Measurements from ENCODE around the gene DRD4. TPM values are rescaled to one million over a fixed set of nuclear protein-coding genes. Genes with fewer than 3 reads are reported as not detected.

The DRD4 gene
- total and polyA plus RNA-seq, 2 of the 13 experiments (the other 11 are each of a cell fraction or from before 2014, with no cell fraction given), result 0.09 to 0.13 TPM

GRCh38 chr11:655036-655726, 18.1 kb downstream of the DRD4 start (continued):
- no peak for TF ChIP-seq MTF2 (CRISPR knock-in tag; IDR thresholded peaks at IDR 0.05; ENCODE audit: borderline replicate concordance)
- no peak for TF ChIP-seq NRL (CRISPR knock-in tag; IDR thresholded peaks at IDR 0.05; ENCODE audit: borderline replicate concordance)
- no peak for TF ChIP-seq ZNF777 (CRISPR knock-in tag; IDR thresholded peaks at IDR 0.05)
- peak; percentile 79 for TF ChIP-seq PPARG (CRISPR knock-in tag; conservative IDR thresholded peaks at IDR 0.05)
- 0 out of 2 replicates have a peak, but pooled peaks have one; percentile 26 for TF ChIP-seq ZNF891 (CRISPR knock-in tag; IDR thresholded peaks at IDR 0.05)
- 0 out of 2 replicates have a peak, but pooled peaks have one; percentile 22 for TF ChIP-seq PHF21A (CRISPR knock-in tag; IDR thresholded peaks at IDR 0.05)
- TF ChIP-seq ZNF205 (CRISPR knock-in tag; IDR thresholded peaks at IDR 0.05), result no peak
- peak; percentile 53; the same call in 1 of the 2 replicates for TF ChIP-seq HDAC1 (CRISPR knock-in tag; IDR thresholded peaks at IDR 0.05)
- no peak for TF ChIP-seq CHD2 (IDR thresholded peaks at IDR 0.05; ENCODE audit: low read depth, low read length)
- TF ChIP-seq ZNF549 (CRISPR knock-in tag; IDR thresholded peaks at IDR 0.05), result no peak
- no peak for TF ChIP-seq ZBTB3 (CRISPR knock-in tag; IDR thresholded peaks at IDR 0.05; ENCODE audit: borderline replicate concordance, low read depth)
- TF ChIP-seq TCF7 (IDR thresholded peaks at IDR 0.05; ENCODE audit: low read depth), result no peak
- TF ChIP-seq KLF11 (CRISPR knock-in tag; IDR thresholded peaks at IDR 0.05), result no peak
- no peak for TF ChIP-seq KAT7 (CRISPR knock-in tag; IDR thresholded peaks at IDR 0.05; ENCODE audit: borderline replicate concordance)
- TF ChIP-seq PAXIP1 (CRISPR knock-in tag; conservative IDR thresholded peaks at IDR 0.05), result peak; percentile 74
- TF ChIP-seq ZNF275 (CRISPR knock-in tag; IDR thresholded peaks at IDR 0.05; ENCODE audit: borderline replicate concordance), result no peak
- TF ChIP-seq ZFY (CRISPR knock-in tag; IDR thresholded peaks at IDR 0.05), result peak; percentile 75
- no peak for TF ChIP-seq ZNF292 (CRISPR knock-in tag; IDR thresholded peaks at IDR 0.05; ENCODE audit: borderline replicate concordance, low read depth)
- TF ChIP-seq EEA1 (CRISPR knock-in tag; IDR thresholded peaks at IDR 0.05; ENCODE audit: borderline replicate concordance), result no peak
- TF ChIP-seq YEATS2 (CRISPR knock-in tag; IDR thresholded peaks at IDR 0.05; ENCODE audit: borderline replicate concordance), result no peak
- no peak for TF ChIP-seq NFE2 (CRISPR knock-in tag; IDR thresholded peaks at IDR 0.05)
- TF ChIP-seq ZNF230 (CRISPR knock-in tag; IDR thresholded peaks at IDR 0.05), result no peak
- no peak for TF ChIP-seq RBAK (CRISPR knock-in tag; IDR thresholded peaks at IDR 0.05)
- no peak for TF ChIP-seq ZNF441 (CRISPR knock-in tag; IDR thresholded peaks at IDR 0.05; ENCODE audit: borderline replicate concordance)
- 0 out of 2 replicates have a peak, but pooled peaks have one; percentile 12 for TF ChIP-seq ZNF331 (CRISPR knock-in tag; IDR thresholded peaks at IDR 0.05)
- no peak for TF ChIP-seq ZNF451 (CRISPR knock-in tag; IDR thresholded peaks at IDR 0.05)
- no peak for TF ChIP-seq ZFP62 (CRISPR knock-in tag; IDR thresholded peaks at IDR 0.05)
- peak; percentile 23; the same call in 1 of the 2 replicates for TF ChIP-seq RAD21 (CRISPR knock-in tag; IDR thresholded peaks at IDR 0.05)
- TF ChIP-seq ARNT (IDR thresholded peaks at IDR 0.05), result no peak

Data from HepG2 (cell line).